Measurements from ENCODE around the gene DENR. TPM values are rescaled to one million over a fixed set of nuclear protein-coding genes. Genes with fewer than 3 reads are reported as not detected.

DENR gene
- total and polyA plus RNA-seq, 2 of the 13 experiments (the other 11 are each of a cell fraction or from before 2014, with no cell fraction given) = 30.0 to 59.1 TPM

GRCh38 chr12:122726080-122726558, 26.5 kb upstream of the DENR start (continued):
- TF ChIP-seq E2F1 (CRISPR knock-in tag; IDR thresholded peaks at IDR 0.05) (no peak), ZNF335 (CRISPR knock-in tag; IDR thresholded peaks at IDR 0.05) (no peak), KDM6A (CRISPR knock-in tag; IDR thresholded peaks at IDR 0.05; ENCODE audit: low read depth) (no peak), SKIL (CRISPR knock-in tag; IDR thresholded peaks at IDR 0.05; ENCODE audit: borderline replicate concordance) (no peak), PREB (CRISPR knock-in tag; IDR thresholded peaks at IDR 0.05) (no peak), POLR2A (IDR thresholded peaks at IDR 0.05; ENCODE audit: insufficient read depth in 1 of 2, low read depth in 2 of 2, low read length in 2 of 2) (no peak), TOPORS (CRISPR knock-in tag; IDR thresholded peaks at IDR 0.05) (no peak), GABPB1 (CRISPR knock-in tag; IDR thresholded peaks at IDR 0.05) (no peak), ISL2 (CRISPR knock-in tag; IDR thresholded peaks at IDR 0.05) (no peak), ZFP36 (IDR thresholded peaks at IDR 0.05; ENCODE audit: borderline replicate concordance, low read depth, low read length, partially characterized antibody) (no peak), KDM1A (CRISPR knock-in tag; IDR thresholded peaks at IDR 0.05) (no peak), ZSCAN22 (CRISPR knock-in tag; IDR thresholded peaks at IDR 0.05) (no peak), GATA4 (IDR thresholded peaks at IDR 0.05; ENCODE audit: borderline replicate concordance, low read depth) (no peak; the same call in 1 of the 2 replicates), PPARG (CRISPR knock-in tag; conservative IDR thresholded peaks at IDR 0.05) (peak; percentile 48; the same call in 1 of the 2 replicates), THYN1 (CRISPR knock-in tag; IDR thresholded peaks at IDR 0.05; ENCODE audit: borderline replicate concordance, low read depth) (no peak), ZBTB37 (CRISPR knock-in tag; IDR thresholded peaks at IDR 0.05) (no peak), ZBTB26 (CRISPR knock-in tag; IDR thresholded peaks at IDR 0.05; ENCODE audit: borderline replicate concordance) (no peak), HMGXB3 (CRISPR knock-in tag; IDR thresholded peaks at IDR 0.05; ENCODE audit: borderline replicate concordance) (no peak), SP140L (CRISPR knock-in tag; IDR thresholded peaks at IDR 0.05; ENCODE audit: borderline replicate concordance) (no peak), RARA (CRISPR knock-in tag; IDR thresholded peaks at IDR 0.05) (0 out of 2 replicates have a peak, but pooled peaks have one; percentile 31)
